ENCODE measurements around the gene INF2. TPM values are rescaled to one million over a fixed set of nuclear protein-coding genes. Genes with fewer than 3 reads are reported as not detected.

INF2 gene
- polyA plus RNA-seq, 1 experiment = 39.9 TPM

DNA sequence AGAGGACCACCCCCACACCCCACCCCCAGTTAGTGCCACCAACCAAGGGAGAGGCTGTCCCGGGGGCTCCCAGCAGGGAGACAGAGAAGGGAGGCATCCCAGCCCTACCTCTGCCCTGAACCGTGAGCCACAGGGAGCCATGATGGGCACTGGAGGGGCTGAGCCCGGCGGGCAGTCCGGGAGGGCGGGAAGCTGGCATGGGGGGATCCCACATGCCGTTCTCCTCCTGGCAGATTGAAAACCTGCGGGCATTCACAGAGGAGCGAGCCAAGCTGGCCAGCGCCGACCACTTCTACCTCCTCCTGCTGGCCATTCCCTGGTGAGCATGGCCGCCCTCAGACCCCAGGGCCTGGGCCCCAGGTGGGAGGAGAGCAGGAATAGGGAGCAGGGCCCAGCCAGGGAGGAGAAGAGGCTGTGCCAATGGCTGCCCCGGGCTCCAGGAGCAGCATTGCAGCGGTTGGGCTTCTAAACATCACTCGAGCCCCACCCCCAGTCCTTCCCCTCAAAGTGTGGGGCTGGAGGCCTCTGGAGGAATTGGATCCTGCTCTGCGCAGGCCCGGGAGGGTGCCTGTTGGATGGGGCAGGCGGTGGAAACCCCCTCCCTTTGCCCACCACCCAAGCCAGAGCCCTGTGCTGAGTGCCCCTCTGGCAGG is 20.1 kb downstream of the INF2 start:
- Histone ChIP-seq H3K27me3 (ENCODE audit: control insufficient read depth, insufficient read depth, low read length) (no peaks in the 10 kb centered on the region), H3K36me3 (ENCODE audit: control insufficient read depth, insufficient read depth, low read length) (peaks cover 60% of the 10 kb centered on the region), H3K4me3 (ENCODE audit: low read depth, low read length) (no peak overlapping the region)
- CTCF ChIA-PET = interaction anchor here (0.6 to 2.4 kb wide), 26 partner anchors 9 to 74 kb away, joined by 3 to 12 read pairs (median 4); partner anchors contain the start of gene SIVA1
- no peak for TF ChIP-seq CTCF (IDR thresholded peaks at IDR 0.05; ENCODE audit: insufficient read depth, low read depth, low read length)
- no peak for DNase-seq (ENCODE audit: low read depth)
- POLR2A ChIA-PET = no interaction called here

- ChIA-PET CTCF (interaction anchor here (0.9 to 2.3 kb wide), 7 partner anchors 8 to 70 kb away, joined by 3 to 8 read pairs (median 5); partner anchors contain the start of gene SIVA1), POLR2A (no interaction called here)
- Histone ChIP-seq H3K27me3 (ENCODE audit: control insufficient read depth, insufficient read depth, low read length) (no peaks in the 10 kb centered on the region), H3K36me3 (ENCODE audit: control insufficient read depth, insufficient read depth, low read length) (peaks cover 62% of the 10 kb centered on the region), H3K4me3 (ENCODE audit: low read depth, low read length) (no peak overlapping the region)
- DNase-seq (ENCODE audit: low read depth) = no peak
- no peak for TF ChIP-seq CTCF (IDR thresholded peaks at IDR 0.05; ENCODE audit: insufficient read depth, low read depth, low read length)
These were observed 20.8 kb downstream of the INF2 start for GRCh38 chr14:104710071-104710735.

DNA sequence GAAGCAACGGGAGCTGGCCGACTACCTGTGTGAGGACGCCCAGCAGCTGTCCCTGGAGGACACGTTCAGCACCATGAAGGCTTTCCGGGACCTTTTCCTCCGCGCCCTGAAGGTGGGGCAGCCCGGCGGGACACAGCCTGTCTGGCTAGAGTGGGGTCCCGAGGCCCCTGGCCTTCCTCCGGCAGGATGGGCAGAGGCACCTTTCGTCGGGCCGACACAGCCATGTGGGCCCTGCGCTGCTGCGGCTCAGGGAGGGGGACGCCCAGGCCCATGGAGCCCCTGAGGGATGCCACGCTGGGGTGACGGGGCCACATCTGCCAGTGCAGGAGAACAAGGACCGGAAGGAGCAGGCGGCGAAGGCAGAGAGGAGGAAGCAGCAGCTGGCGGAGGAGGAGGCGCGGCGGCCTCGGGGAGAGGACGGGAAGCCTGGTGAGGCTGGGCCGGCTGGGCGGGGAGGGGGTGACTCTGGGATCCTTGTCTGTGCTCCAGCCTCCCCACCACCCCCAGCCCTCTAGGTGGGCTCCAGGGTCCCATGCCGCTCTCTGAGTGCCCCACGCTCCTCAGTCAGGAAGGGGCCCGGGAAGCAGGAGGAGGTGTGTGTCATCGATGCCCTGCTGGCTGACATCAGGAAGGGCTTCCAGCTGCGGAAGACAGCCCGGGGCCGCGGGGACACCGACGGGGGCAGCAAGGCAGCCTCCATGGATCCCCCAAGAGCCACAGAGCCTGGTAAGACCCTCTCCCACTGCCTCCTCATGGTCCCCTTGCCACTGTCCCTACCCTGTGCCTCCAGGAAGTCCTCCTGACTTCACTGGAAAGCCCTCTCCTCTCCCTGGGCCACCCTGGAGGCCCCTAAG is 23.7 kb downstream of the INF2 start:
- TF ChIP-seq CTCF (IDR thresholded peaks at IDR 0.05; ENCODE audit: insufficient read depth, low read depth, low read length) = no peak
- ChIA-PET POLR2A (no interaction called here), CTCF (interaction anchor here (1.5 to 1.6 kb wide), 2 partner anchors 10 to 12 kb away, joined by 3 to 5 read pairs; no protein-coding TSS in a partner anchor)
- no peak for DNase-seq (ENCODE audit: low read depth)
- Histone ChIP-seq H3K36me3 (ENCODE audit: control insufficient read depth, insufficient read depth, low read length) (peaks cover 59% of the 10 kb centered on the region), H3K4me3 (ENCODE audit: low read depth, low read length) (no peak overlapping the region), H3K27me3 (ENCODE audit: control insufficient read depth, insufficient read depth, low read length) (no peaks in the 10 kb centered on the region)

DNA sequence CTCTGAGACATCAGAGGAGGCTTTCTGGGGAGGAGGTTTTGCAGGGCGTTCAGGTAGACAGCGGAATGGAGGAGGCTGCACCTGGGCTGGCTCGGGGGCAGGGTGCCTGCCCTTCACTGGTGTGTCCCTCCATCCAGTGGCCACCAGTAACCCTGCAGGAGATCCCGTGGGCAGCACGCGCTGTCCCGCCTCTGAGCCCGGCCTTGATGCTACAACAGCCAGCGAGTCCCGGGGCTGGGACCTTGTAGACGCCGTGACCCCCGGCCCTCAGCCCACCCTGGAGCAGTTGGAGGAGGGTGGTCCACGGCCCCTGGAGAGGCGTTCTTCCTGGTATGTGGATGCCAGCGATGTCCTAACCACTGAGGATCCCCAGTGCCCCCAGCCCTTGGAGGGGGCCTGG is 24.6 kb downstream of the INF2 start:
- no peaks in the 10 kb centered on the region for H3K27me3 ChIP-seq (ENCODE audit: control insufficient read depth, insufficient read depth, low read length)
- no peak for TF ChIP-seq CTCF (IDR thresholded peaks at IDR 0.05; ENCODE audit: insufficient read depth, low read depth, low read length)
- H3K4me3 ChIP-seq (ENCODE audit: low read depth, low read length) = no peak overlapping the region
- no peak for DNase-seq (ENCODE audit: low read depth)
- ChIA-PET POLR2A (no interaction called here), CTCF (no interaction called here)
- H3K36me3 ChIP-seq (ENCODE audit: control insufficient read depth, insufficient read depth, low read length) = peaks cover 65% of the 10 kb centered on the region

- no peaks in the 10 kb centered on the region for H3K27me3 ChIP-seq (ENCODE audit: control insufficient read depth, insufficient read depth, low read length)
- ChIA-PET POLR2A (no interaction called here), CTCF (no interaction called here)
- no peak overlapping the region for H3K4me3 ChIP-seq (ENCODE audit: low read depth, low read length)
- TF ChIP-seq CTCF (IDR thresholded peaks at IDR 0.05; ENCODE audit: insufficient read depth, low read depth, low read length) = no peak
- peaks cover 63% of the 10 kb centered on the region for H3K36me3 ChIP-seq (ENCODE audit: control insufficient read depth, insufficient read depth, low read length)
- no peak for DNase-seq (ENCODE audit: low read depth)
These were observed 25.3 kb downstream of the INF2 start for GRCh38 chr14:104714681-104715080.

Data from BJ (cell line).